Thymus (tissue), 14 donors: ENCODE results near the gene ZNF737. TPM values are rescaled to one million over a fixed set of nuclear protein-coding genes. Genes with fewer than 3 reads are reported as not detected.
"Not testable (repeated sequence)": the region's sequence is repeated elsewhere in the genome, so short reads cannot be mapped to it uniquely, and the experiment has no call there.

Source experiments
- DNase-seq, 9 donors: peaks; one replicate each; pipeline ENCODE4 v3.0.0-alpha.2; 2013; ENCODE audit warnings: low spot score in 9 of 9, low read depth in 6 of 9, missing footprints in 1 of 9
- H3K27ac ChIP-seq, 2 donors: one replicate each; pipeline ENCODE4 v1.5.1; 2013; ENCODE audit warnings: control low read depth in 1 of 2, low read depth in 1 of 2, low read length in 1 of 2, mild to moderate bottlenecking in 1 of 2, moderate library complexity in 1 of 2
- H3K27me3 ChIP-seq, 2 donors: one replicate each; pipeline ENCODE4 v1.5.1; 2013; ENCODE audit warnings: low read length in 1 of 2; ENCODE audit not compliant: control insufficient read depth in 2 of 2, insufficient read depth in 1 of 2
- H3K36me3 ChIP-seq, 2 donors: one replicate each; pipeline ENCODE4 v1.5.1; 2013; ENCODE audit warnings: low read length in 1 of 2, mild to moderate bottlenecking in 1 of 2, moderate library complexity in 1 of 2; ENCODE audit not compliant: control insufficient read depth in 2 of 2, insufficient read depth in 2 of 2
- H3K4me1 ChIP-seq, 2 donors: one replicate each; pipeline ENCODE4 v1.5.1; 2013; ENCODE audit warnings: low read length in 2 of 2; ENCODE audit not compliant: control insufficient read depth in 2 of 2, insufficient read depth in 2 of 2
- H3K4me3 ChIP-seq, 2 donors: one replicate each; pipeline ENCODE4 v1.5.1; 2013; ENCODE audit warnings: low read length in 2 of 2, control low read depth in 1 of 2, mild to moderate bottlenecking in 1 of 2
- H3K9me3 ChIP-seq, 2 donors: one replicate each; pipeline ENCODE4 v1.5.1; 2013; ENCODE audit warnings: low read length in 1 of 2, mild to moderate bottlenecking in 1 of 2; ENCODE audit not compliant: control insufficient read depth in 2 of 2, insufficient read depth in 1 of 2
- WGBS: extraction: QIAGEN DNeasy Blood & Tissue Kit; methylation state at CpG from one replicate; pipeline ENCODE4 v1.1.7; 2013; 5-methylcytosine and 5-hydroxymethylcytosine counted together
- long read RNA-seq, 10 donors: transcript quantifications; one replicate each; lab custom pipeline, GENCODE V29; 2026
- polyA plus RNA-seq: library from polyadenylated mRNA; stranded (reverse); fragments of 200-250 nt; gene quantifications from one replicate; pipeline ENCODE4 v1.2.3, GENCODE V29; 2013
- total RNA-seq: library from RNA; stranded (reverse); fragments of 120-200 nt; gene quantifications from one replicate; pipeline ENCODE4 v1.2.4, GENCODE V29; 2013
- donor health status: healthy.

Gene ZNF737
- 28.2 TPM for total RNA-seq
- 10.4 TPM for polyA plus RNA-seq
- long read RNA-seq, donor 1: 0 reads
- long read RNA-seq, donor 2, transcript ZNF737-201 (4 exons, 2,867 nt): major isoform, 9 of 9 reads
- long read RNA-seq, donor 2, partial matches to known transcripts: 0 of 9 reads
- long read RNA-seq, donor 2, other reads (novel, unspliced or antisense): 0 of 9 reads
- long read RNA-seq, donor 3, transcript ZNF737-201 (4 exons, 2,867 nt): major isoform, 5 of 6 reads
- long read RNA-seq, donor 3, partial matches to known transcripts: 0 of 6 reads
- long read RNA-seq, donor 3, other reads (novel, unspliced or antisense): 0 of 6 reads
- long read RNA-seq, donor 4: 0 reads
- long read RNA-seq, donor 5, transcript ZNF737-201 (4 exons, 2,867 nt): major isoform, 8 of 9 reads
- long read RNA-seq, donor 5, partial matches to known transcripts: 0 of 9 reads
- long read RNA-seq, donor 5, other reads (novel, unspliced or antisense): 0 of 9 reads
- long read RNA-seq, donor 6, partial matches to known transcripts: 0 of 2 reads
- long read RNA-seq, donor 6, other reads (novel, unspliced or antisense): 0 of 2 reads
- long read RNA-seq, donor 7, partial matches to known transcripts: 0 of 4 reads
- long read RNA-seq, donor 7, other reads (novel, unspliced or antisense): 0 of 4 reads
- long read RNA-seq, donor 8, partial matches to known transcripts: 0 of 3 reads
- long read RNA-seq, donor 8, other reads (novel, unspliced or antisense): 0 of 3 reads
- long read RNA-seq, donor 9, partial matches to known transcripts: 0 of 3 reads
- long read RNA-seq, donor 9, other reads (novel, unspliced or antisense): 0 of 3 reads
- long read RNA-seq, donor 10, partial matches to known transcripts: 0 of 2 reads
- long read RNA-seq, donor 10, other reads (novel, unspliced or antisense): 0 of 2 reads

GRCh38 chr19:20565321-20566018 is at the start of gene ZNF737:
Gene ZNF737 (minus strand): TSS chr19:20565781. CDS start chr19:20565640, 141 bp downstream.
- Histone ChIP-seq H3K9me3 (peaks cover 5 to 22% of the 10 kb centered on the region in 2 donors), H3K27ac (peak within 1 kb of the TSS; percentile 93), H3K4me1 (peaks cover 3 to 4% of the 10 kb centered on the region in 2 donors), H3K27me3 (no peaks in the 10 kb centered on the region), H3K36me3 (peaks cover 0 to 17% of the 10 kb centered on the region in 2 donors), H3K4me3 (peak within 1 kb of the TSS; percentile 67 to 80)
- WGBS: 1% methylated on average over 28 of the region's 28 CpGs
- peak; percentile 89 to 98 (median 94) for DNase-seq

DNA sequence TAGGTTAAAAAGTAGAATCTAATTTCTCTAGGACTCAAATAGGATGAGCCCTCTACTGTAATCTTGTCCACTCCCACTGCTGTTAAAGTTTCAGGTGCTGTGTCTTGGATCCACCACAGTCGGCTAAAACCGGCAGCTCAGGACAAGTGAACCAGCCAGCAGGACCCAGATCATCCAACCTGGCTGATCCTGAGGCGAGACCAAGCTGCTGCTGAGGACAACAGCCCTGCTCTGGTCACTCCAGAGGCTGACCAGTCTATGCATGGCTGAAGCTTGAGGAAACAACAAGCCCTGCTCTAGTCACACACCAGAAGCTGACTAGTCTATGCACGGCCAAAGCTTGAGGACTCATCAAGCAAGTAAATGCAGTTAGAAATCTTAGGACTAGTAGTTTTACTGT is 49.4 kb upstream of the ZNF737 start:
- peaks cover 3 to 20% of the 10 kb centered on the region in 2 donors for H3K9me3 ChIP-seq
- not testable (repeated sequence) for H3K36me3 ChIP-seq, H3K27me3 ChIP-seq, H3K27ac ChIP-seq, H3K4me3 ChIP-seq, H3K4me1 ChIP-seq, DNase-seq
- WGBS: 92% methylated on average over 4 of the region's 4 CpGs

DNA sequence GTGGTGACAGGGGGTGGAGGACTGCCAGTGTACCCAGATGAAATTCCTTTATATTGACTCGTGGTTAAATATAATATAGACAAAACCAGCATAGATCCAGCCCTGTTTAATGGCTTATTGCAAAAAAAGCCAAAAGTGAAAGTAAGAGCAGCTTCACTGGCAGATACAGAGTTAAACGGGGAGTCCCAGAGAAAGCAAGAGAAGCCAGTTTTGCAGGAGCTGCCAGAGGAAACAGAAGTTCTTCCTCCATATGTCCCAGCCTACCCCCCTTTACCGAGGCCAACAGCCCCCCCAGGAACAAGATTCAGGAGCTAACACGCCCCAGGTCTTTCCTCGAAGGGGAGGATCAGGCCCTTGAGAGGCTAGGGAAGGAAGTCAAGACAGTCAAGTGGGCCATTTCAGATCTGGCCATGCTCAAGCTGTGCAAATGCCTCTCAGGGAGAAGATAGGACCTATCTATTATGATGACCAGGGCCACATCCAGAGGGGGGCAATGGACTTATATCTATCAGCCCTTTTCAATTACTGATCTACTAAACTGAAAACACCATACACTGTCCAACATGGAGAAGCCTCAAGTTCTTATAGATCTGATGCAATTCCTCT is 47.2 kb upstream of the ZNF737 start:
- H3K4me3 ChIP-seq: no peak overlapping the region
- no peaks in the 10 kb centered on the region for H3K4me1 ChIP-seq
- no peak overlapping the region for H3K27ac ChIP-seq
- 47% methylated on average over 5 of the region's 5 CpGs for WGBS
- peaks cover 3 to 20% of the 10 kb centered on the region in 2 donors for H3K9me3 ChIP-seq
- no peaks in the 10 kb centered on the region for H3K27me3 ChIP-seq
- no peak for DNase-seq
- no peaks in the 10 kb centered on the region for H3K36me3 ChIP-seq

DNA sequence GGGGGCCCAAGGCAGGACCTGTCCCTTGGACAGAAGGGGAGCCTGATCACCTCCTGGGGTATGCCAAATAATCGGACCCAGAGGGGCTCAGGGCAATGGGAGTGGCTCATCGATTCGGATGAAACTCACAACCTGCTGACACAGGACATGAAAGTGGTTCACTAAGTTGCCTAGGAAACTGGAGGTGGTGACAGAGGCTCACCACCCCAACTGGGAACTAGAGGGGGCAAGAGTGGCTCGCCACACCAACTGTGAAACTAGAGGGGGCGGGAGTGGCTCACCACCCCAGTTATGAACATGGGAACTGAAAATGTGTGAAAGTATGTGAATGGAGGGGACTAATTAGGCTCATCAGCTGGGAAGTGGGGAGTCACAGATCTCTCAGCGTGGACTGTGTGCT is 46.3 kb upstream of the ZNF737 start:
- Histone ChIP-seq H3K9me3 (peaks cover 3 to 26% of the 10 kb centered on the region in 2 donors), H3K4me1 (no peaks in the 10 kb centered on the region), H3K4me3 (no peak overlapping the region), H3K36me3 (no peaks in the 10 kb centered on the region), H3K27me3 (no peaks in the 10 kb centered on the region), H3K27ac (no peak overlapping the region)
- WGBS: 87% methylated on average over 6 of the region's 6 CpGs
- no peak for DNase-seq

DNA sequence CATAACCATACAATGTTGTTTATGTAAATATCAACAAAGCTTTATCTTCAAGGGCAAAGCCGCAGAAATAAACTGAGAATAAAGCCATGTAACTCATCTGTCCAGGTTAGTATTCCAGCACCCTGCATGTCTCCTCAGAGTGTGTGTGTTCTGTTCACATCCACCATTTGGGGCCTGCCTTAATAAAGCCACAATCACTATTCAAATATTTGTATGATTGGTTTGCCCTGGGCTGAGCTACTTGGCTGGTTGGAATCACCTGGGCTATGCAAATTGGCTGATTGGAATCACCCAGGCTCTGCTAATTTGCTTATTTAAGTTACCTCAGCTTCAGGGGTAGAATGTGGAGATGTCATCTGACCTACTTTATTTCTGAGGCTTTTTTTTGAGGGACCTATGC is 42.4 kb upstream of the ZNF737 start:
- H3K9me3 ChIP-seq: peaks cover 3 to 24% of the 10 kb centered on the region in 2 donors

GRCh38 chr19:20558571-20558970 is 7.0 kb downstream of the ZNF737 start:
- Histone ChIP-seq H3K4me3 (no peak overlapping the region), H3K4me1 (no peaks in the 10 kb centered on the region), H3K9me3 (peaks cover 11 to 40% of the 10 kb centered on the region in 2 donors), H3K27ac (no peak overlapping the region), H3K36me3 (peaks cover 0 to 31% of the 10 kb centered on the region in 2 donors), H3K27me3 (no peaks in the 10 kb centered on the region)
- DNase-seq: no peak

More for the DNA sequence above, 42.4 kb upstream of the ZNF737 start:
- no peaks in the 10 kb centered on the region for H3K4me1 ChIP-seq
- H3K36me3 ChIP-seq: no peaks in the 10 kb centered on the region
- DNase-seq: no peak
- H3K27me3 ChIP-seq: no peaks in the 10 kb centered on the region
- H3K4me3 ChIP-seq: no peak overlapping the region
- 0% methylated on average over 1 of the region's 1 CpG for WGBS
- H3K27ac ChIP-seq: no peak overlapping the region

GRCh38 chr19:20558011-20558410 is 7.6 kb downstream of the ZNF737 start:
- 86% methylated on average over 4 of the region's 4 CpGs for WGBS
- no peak overlapping the region for H3K27ac ChIP-seq
- H3K27me3 ChIP-seq: no peaks in the 10 kb centered on the region
- H3K4me1 ChIP-seq: no peaks in the 10 kb centered on the region
- no peak overlapping the region for H3K4me3 ChIP-seq
- peaks cover 10 to 37% of the 10 kb centered on the region in 2 donors for H3K9me3 ChIP-seq
- no peak for DNase-seq
- peaks cover 3 to 30% of the 10 kb centered on the region in 2 donors for H3K36me3 ChIP-seq

- H3K27ac ChIP-seq, H3K27me3 ChIP-seq, H3K4me1 ChIP-seq, H3K4me3 ChIP-seq, DNase-seq: not testable (repeated sequence)
- peaks cover 18 to 30% of the 10 kb centered on the region in 2 donors for H3K9me3 ChIP-seq
- WGBS: 99% methylated on average over 7 of the region's 7 CpGs
- H3K36me3 ChIP-seq: peaks cover 19 to 40% of the 10 kb centered on the region in 2 donors
These were observed 20.8 kb downstream of the ZNF737 start for GRCh38 chr19:20544667-20545333.
